Activated CD8-positive, alpha-beta memory T cell treated with anti-CD3 and anti-CD28 coated beads, Interleukin-2, amount 50 U/mL, for 1 hour (primary cell): ENCODE results near the gene GAPVD1.
"Not testable (repeated sequence)": the region's sequence is repeated elsewhere in the genome, so short reads cannot be mapped to it uniquely, and the experiment has no call there.

Source experiments
- DNase-seq: peaks from one replicate; pipeline ENCODE4 v3.0.0-alpha.2; 2020; ENCODE audit errors: extremely low read depth

The GAPVD1 gene

GRCh38 chr9:125372441-125373226, 111.0 kb downstream of the GAPVD1 start:
- DNase-seq: no peak

- DNase-seq: peak; percentile 19
Measured at GRCh38 chr9:125374443-125375309, 113.0 kb downstream of the GAPVD1 start.

GRCh38 chr9:125375820-125376219, 114.2 kb downstream of the GAPVD1 start:
- no peak for DNase-seq

- no peak for DNase-seq
Measured at GRCh38 chr9:125376261-125377226, 114.9 kb downstream of the GAPVD1 start.

- no peak for DNase-seq
Measured at GRCh38 chr9:125377584-125378250, 116.1 kb downstream of the GAPVD1 start.

- DNase-seq: no peak
Measured at GRCh38 chr9:125378778-125379177, 117.2 kb downstream of the GAPVD1 start.

- no peak for DNase-seq
Measured at GRCh38 chr9:125379208-125379607, 117.6 kb downstream of the GAPVD1 start.

- no peak for DNase-seq
Measured at GRCh38 chr9:125380406-125380805, 118.8 kb downstream of the GAPVD1 start.

GRCh38 chr9:125387861-125388524, 126.4 kb downstream of the GAPVD1 start:
- no peak for DNase-seq

- DNase-seq: no peak
Measured at GRCh38 chr9:125388978-125389377, 127.4 kb downstream of the GAPVD1 start.

- DNase-seq: no peak
Measured at GRCh38 chr9:125391704-125392103, 130.1 kb downstream of the GAPVD1 start.

- DNase-seq: no peak
Measured at GRCh38 chr9:125393426-125393825, 131.8 kb downstream of the GAPVD1 start.

- no peak for DNase-seq
Measured at GRCh38 chr9:125396799-125397198, 135.2 kb downstream of the GAPVD1 start.

- no peak for DNase-seq
Measured at GRCh38 chr9:125397736-125398135, 136.1 kb downstream of the GAPVD1 start.

GRCh38 chr9:125398243-125398642, 136.6 kb downstream of the GAPVD1 start:
- DNase-seq: no peak

GRCh38 chr9:125399165-125399564, 137.5 kb downstream of the GAPVD1 start:
- DNase-seq: no peak

GRCh38 chr9:125399666-125400065, 138.0 kb downstream of the GAPVD1 start:
- no peak for DNase-seq

GRCh38 chr9:125400232-125400631, 138.6 kb downstream of the GAPVD1 start:
- not testable (repeated sequence) for DNase-seq

- DNase-seq: no peak
Measured at GRCh38 chr9:125400725-125401716, 139.4 kb downstream of the GAPVD1 start.
